ENCODE results near the gene CCNYL1.

CCNYL1 gene

DNA sequence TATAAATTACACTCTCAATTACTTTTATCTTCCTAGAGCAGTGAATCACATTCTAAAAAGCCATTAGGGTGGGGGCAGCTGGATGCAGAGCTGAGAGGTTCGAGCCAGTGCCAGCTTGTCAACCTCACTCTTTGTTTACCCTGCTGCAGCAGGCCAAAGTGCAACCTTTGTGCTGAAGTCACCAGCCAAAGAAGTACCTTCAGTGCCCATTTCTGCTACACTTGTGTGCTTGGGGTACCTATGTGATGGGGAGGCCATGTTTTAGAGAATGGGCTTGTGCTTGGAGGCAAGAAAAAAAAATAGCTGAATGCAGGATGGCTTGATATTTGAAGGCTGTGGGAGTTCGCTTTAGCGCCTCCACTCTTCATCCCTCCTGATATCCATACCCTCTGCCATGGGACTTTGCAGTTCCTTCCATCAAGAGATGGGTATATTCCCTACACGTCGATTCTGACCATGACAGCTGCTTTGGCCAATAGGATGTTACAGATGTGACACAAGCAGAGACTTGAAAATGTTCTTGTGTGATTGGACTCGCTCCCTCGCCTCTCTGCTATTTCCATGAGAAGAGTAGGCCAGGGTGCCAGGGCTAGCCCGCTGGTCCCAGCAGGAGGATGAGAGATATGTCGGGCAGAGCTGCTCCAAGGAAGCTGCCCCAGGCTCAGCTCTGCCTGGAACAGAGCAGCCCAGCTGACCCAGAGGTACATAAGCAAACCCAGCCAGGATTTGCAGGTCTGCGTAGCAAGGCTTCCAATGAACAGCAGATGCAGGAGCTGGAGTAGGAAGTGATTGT lies 71.0 kb downstream of the CCNYL1 start:
- TF ChIP-seq, protein P1, sequence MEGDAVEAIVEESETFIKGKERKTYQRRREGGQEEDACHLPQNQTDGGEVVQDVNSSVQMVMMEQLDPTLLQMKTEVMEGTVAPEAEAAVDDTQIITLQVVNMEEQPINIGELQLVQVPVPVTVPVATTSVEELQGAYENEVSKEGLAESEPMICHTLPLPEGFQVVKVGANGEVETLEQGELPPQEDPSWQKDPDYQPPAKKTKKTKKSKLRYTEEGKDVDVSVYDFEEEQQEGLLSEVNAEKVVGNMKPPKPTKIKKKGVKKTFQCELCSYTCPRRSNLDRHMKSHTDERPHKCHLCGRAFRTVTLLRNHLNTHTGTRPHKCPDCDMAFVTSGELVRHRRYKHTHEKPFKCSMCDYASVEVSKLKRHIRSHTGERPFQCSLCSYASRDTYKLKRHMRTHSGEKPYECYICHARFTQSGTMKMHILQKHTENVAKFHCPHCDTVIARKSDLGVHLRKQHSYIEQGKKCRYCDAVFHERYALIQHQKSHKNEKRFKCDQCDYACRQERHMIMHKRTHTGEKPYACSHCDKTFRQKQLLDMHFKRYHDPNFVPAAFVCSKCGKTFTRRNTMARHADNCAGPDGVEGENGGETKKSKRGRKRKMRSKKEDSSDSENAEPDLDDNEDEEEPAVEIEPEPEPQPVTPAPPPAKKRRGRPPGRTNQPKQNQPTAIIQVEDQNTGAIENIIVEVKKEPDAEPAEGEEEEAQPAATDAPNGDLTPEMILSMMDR (conservative IDR thresholded peaks at IDR 0.05; ENCODE audit: low read depth) = no peak
- no peak overlapping the region for H3K27ac ChIP-seq
- DNase-seq (ENCODE audit: low spot score) = no peak
- POLR2A ChIA-PET (ENCODE audit: low non-redundant PET) = interaction anchor here (1.0 kb wide), 1 partner anchor 10 kb away, joined by 4 read pairs; no protein-coding TSS in a partner anchor
- CTCF ChIA-PET = interaction anchor here (0.5 to 0.7 kb wide), 2 partner anchors 10 to 264 kb away, joined by 3 to 4 read pairs; no protein-coding TSS in a partner anchor

DNA sequence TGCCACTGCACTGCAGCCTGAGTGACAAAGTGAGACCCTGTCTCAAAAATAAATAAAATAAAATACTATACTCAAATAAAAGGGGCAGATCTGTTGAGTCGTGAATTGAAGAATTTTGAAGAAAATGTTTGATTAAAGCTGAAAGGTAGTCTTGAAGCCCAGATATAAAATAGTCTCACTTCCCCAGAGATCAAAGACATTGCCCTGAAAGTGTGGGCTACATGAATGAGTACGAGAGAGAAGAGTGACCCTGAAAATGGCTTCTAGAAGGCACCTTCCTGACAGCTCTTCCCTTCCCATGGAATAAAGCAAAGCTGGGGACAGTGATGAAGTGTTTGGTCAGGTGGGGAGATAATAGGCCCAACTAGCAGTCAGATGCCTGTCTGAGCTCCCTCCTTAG lies 72.1 kb downstream of the CCNYL1 start:
- CTCF ChIA-PET = interaction anchor here (0.5 to 0.6 kb wide), 2 partner anchors 62 to 184 kb away, joined by 3 to 4 read pairs; no protein-coding TSS in a partner anchor
- DNase-seq (ENCODE audit: low spot score) = no peak
- TF ChIP-seq, protein P1 (conservative IDR thresholded peaks at IDR 0.05; ENCODE audit: low read depth) = no peak
- H3K27ac ChIP-seq = no peak overlapping the region
- POLR2A ChIA-PET (ENCODE audit: low non-redundant PET) = no interaction called here

DNA sequence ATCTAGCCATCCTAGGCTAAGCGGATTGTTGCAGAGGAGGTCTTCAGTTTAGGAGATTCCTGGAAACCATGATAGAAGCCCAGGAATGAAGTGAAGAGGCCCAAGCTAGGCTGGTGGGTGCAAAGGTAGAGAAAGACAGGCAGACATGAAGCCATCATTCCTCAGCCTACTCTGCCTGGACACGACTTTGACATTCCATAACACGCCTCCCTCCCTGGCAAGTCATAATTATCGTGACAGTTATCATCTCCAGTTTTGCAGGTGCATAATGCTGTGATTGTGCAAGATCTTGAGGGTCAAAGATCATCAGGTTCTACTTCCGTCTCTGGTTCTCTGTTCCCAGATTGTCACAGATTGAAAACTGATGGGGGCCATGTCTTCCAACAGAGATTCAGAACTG lies 73.5 kb downstream of the CCNYL1 start:
- ChIA-PET CTCF (interaction anchor here (0.6 kb wide), 1 partner anchor 29 kb away, joined by 5 read pairs; no protein-coding TSS in a partner anchor), POLR2A (ENCODE audit: low non-redundant PET) (no interaction called here)
- TF ChIP-seq, protein P1 (conservative IDR thresholded peaks at IDR 0.05; ENCODE audit: low read depth) = no peak
- DNase-seq (ENCODE audit: low spot score) = no peak
- H3K27ac ChIP-seq = no peak overlapping the region

DNA sequence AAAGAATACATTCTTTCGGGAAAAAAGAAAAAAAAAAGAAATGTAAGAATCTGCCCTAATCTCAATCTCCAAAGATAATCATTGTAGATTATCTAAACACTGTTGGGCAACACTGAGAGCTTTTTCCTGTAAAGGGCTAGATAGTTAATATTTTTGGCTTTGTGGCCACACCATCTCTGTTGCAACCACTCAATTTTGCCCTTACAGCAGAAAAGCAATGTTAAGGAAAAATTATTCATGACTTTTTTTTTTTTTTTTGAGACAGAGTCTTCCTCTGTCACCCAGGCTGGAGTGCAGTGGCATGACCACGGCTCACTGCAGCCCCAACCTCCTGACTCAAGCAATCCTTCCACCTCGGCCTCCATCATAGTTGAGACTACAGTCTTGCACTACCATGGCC lies 75.6 kb downstream of the CCNYL1 start:
- TF ChIP-seq, protein P1 (conservative IDR thresholded peaks at IDR 0.05; ENCODE audit: low read depth) = no peak
- POLR2A ChIA-PET (ENCODE audit: low non-redundant PET) = no interaction called here
- no peak for DNase-seq (ENCODE audit: low spot score)
- CTCF ChIA-PET = interaction anchor here (0.7 kb wide), 1 partner anchor 11 kb away, joined by 5 read pairs; no protein-coding TSS in a partner anchor
- H3K27ac ChIP-seq = no peak overlapping the region

DNA sequence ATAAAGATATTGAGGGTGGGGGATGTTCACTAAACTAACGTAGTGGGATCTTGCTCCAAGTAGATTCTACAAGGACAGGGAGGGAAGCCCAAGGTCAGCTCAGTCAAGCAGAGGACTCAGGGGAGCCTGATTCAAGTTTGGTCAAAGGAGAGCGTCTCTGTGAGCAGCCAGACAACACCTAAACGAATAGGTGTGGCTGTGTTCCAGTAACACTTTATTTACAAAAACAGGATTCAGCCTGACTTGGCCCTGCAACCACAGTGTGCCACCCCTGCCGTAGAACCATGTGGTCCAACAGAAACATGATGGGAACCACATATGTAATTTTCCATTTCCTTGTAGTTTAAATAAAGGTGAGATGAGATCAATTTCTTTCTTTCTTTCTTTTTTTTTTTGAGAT lies 76.4 kb downstream of the CCNYL1 start:
- no peak for DNase-seq (ENCODE audit: low spot score)
- no peak overlapping the region for H3K27ac ChIP-seq
- ChIA-PET CTCF (no interaction called here), POLR2A (ENCODE audit: low non-redundant PET) (no interaction called here)
- TF ChIP-seq, protein P1 (conservative IDR thresholded peaks at IDR 0.05; ENCODE audit: low read depth) = no peak

DNA sequence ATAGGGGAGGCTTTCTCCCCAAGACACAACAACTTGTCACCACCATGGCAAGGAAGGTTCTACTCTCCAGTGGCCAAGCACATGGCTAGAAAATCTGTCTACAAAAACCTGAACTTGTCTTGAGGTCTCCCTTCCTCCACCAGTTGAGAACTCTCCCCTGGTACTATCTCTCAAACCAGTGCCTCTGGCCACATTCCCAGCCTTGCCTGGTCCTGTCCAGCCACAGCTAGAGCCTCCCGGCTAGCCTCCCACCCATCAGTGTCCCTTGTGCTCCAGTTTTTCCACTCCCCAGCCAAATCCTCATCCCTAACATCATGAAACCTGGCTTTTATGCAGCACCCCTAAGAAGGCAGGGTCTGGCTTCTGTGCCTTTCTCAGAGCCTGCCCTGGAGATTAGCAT lies 79.5 kb downstream of the CCNYL1 start:
- TF ChIP-seq, protein P1 (conservative IDR thresholded peaks at IDR 0.05; ENCODE audit: low read depth) = no peak
- POLR2A ChIA-PET (ENCODE audit: low non-redundant PET) = no interaction called here
- CTCF ChIA-PET = interaction anchor here (1.0 to 1.3 kb wide), 2 partner anchors 22 to 30 kb away, joined by 4 to 5 read pairs; no protein-coding TSS in a partner anchor
- DNase-seq (ENCODE audit: low spot score) = no peak
- no peak overlapping the region for H3K27ac ChIP-seq

All from RWPE1 (cell line).